G401 (cell line): ENCODE data around the gene SLC30A4. TPM values are rescaled to one million over a fixed set of nuclear protein-coding genes. Genes with fewer than 3 reads are reported as not detected.
"Not testable (repeated sequence)": the region's sequence is repeated elsewhere in the genome, so short reads cannot be mapped to it uniquely, and the experiment has no call there.

Experiments
- DNase-seq: peaks from one replicate; pipeline ENCODE4 v3.0.0-alpha.2; 2015; ENCODE audit warnings: low spot score
- in situ Hi-C: cut with HindIII; loops from 2 replicates; pipeline ENCODE4 v1.10.0; 2016; ENCODE audit warnings: low sequenced_read_pairs, mixed read lengths
- total RNA-seq: library from RNA; depleted of rRNA; stranded (reverse); fragments of >200 nt; shearing (Covaris generic); gene quantifications from 2 replicates; pipeline ENCODE4 v1.2.3, GENCODE V29; 2014

The SLC30A4 gene
- total RNA-seq, 1 experiment from 2014 or later: 8.2 TPM

GRCh38 chr15:45521596-45522327 lies 793 bp downstream of the SLC30A4 start:
- peak; percentile 55 for DNase-seq
- in situ Hi-C loops: no loop called here

- no peak for DNase-seq
- in situ Hi-C loops: loop anchor here (10.0 kb wide), 1 partner anchor 74 kb away; the partner anchor contains the start of gene BLOC1S6
These were observed 11.7 kb downstream of the SLC30A4 start for GRCh38 chr15:45510758-45511280.

- DNase-seq, in situ Hi-C loops: not testable (repeated sequence)
These were observed 15.4 kb downstream of the SLC30A4 start for GRCh38 chr15:45507143-45507542.

GRCh38 chr15:45499426-45499825 lies 23.1 kb downstream of the SLC30A4 start:
- in situ Hi-C loops: no loop called here
- DNase-seq: no peak

- no peak for DNase-seq
- in situ Hi-C loops: no loop called here
These were observed 23.9 kb downstream of the SLC30A4 start for GRCh38 chr15:45498701-45499100.

GRCh38 chr15:45497261-45497660 lies 25.3 kb downstream of the SLC30A4 start:
- no peak for DNase-seq

GRCh38 chr15:45496658-45497057 lies 25.9 kb downstream of the SLC30A4 start:
- in situ Hi-C loops: no loop called here
- DNase-seq: no peak

More at GRCh38 chr15:45497261-45497660, 25.3 kb downstream of the SLC30A4 start:
- in situ Hi-C loops: no loop called here

- in situ Hi-C loops: no loop called here
- no peak for DNase-seq
These were observed 27.0 kb downstream of the SLC30A4 start for GRCh38 chr15:45495588-45495987.

- in situ Hi-C loops: no loop called here
- no peak for DNase-seq
These were observed 32.8 kb downstream of the SLC30A4 start for GRCh38 chr15:45489690-45490238.

- DNase-seq: no peak
These were observed 36.2 kb downstream of the SLC30A4 start for GRCh38 chr15:45486317-45486716.

GRCh38 chr15:45481135-45481534 lies 41.4 kb downstream of the SLC30A4 start:
- in situ Hi-C loops: no loop called here
- DNase-seq: no peak

More at GRCh38 chr15:45486317-45486716, 36.2 kb downstream of the SLC30A4 start:
- in situ Hi-C loops: no loop called here

- in situ Hi-C loops: no loop called here
- DNase-seq: no peak
These were observed 46.1 kb downstream of the SLC30A4 start for GRCh38 chr15:45476410-45476809.

- no peak for DNase-seq
- in situ Hi-C loops: no loop called here
These were observed 47.8 kb downstream of the SLC30A4 start for GRCh38 chr15:45474799-45475198.

GRCh38 chr15:45473068-45473467 lies 49.5 kb downstream of the SLC30A4 start:
- in situ Hi-C loops: no loop called here

GRCh38 chr15:45471151-45471550 lies 51.4 kb downstream of the SLC30A4 start:
- in situ Hi-C loops: no loop called here
- no peak for DNase-seq

More at GRCh38 chr15:45473068-45473467, 49.5 kb downstream of the SLC30A4 start:
- DNase-seq: no peak

GRCh38 chr15:45469441-45469840 lies 53.1 kb downstream of the SLC30A4 start:
- in situ Hi-C loops: no loop called here

GRCh38 chr15:45469027-45469426 lies 53.5 kb downstream of the SLC30A4 start:
- in situ Hi-C loops: no loop called here
- DNase-seq: no peak

More at GRCh38 chr15:45469441-45469840, 53.1 kb downstream of the SLC30A4 start:
- no peak for DNase-seq

- in situ Hi-C loops: no loop called here
- DNase-seq: no peak
These were observed 54.3 kb downstream of the SLC30A4 start for GRCh38 chr15:45468294-45468693.

- in situ Hi-C loops: no loop called here
- peak; percentile 80 for DNase-seq
These were observed 63.7 kb downstream of the SLC30A4 start for GRCh38 chr15:45458746-45459403.
